Pulmonary artery endothelial cell (primary cell): Measurements from ENCODE around the gene LMO3. TPM values are rescaled to one million over a fixed set of nuclear protein-coding genes. Genes with fewer than 3 reads are reported as not detected.

ENCODE experiments used
- DNase-seq: peaks from one replicate; pipeline ENCODE4 v3.0.0-alpha.2; 2011; ENCODE audit warnings: low read depth, low spot score
- total RNA-seq: library from RNA; depleted of rRNA; stranded (reverse); fragments of >200 nt; gene quantifications from 2 replicates; pipeline ENCODE4 v1.2.3, GENCODE V29; 2014

LMO3 gene
- total RNA-seq, 1 donor from 2014 or later = not detected

DNA sequence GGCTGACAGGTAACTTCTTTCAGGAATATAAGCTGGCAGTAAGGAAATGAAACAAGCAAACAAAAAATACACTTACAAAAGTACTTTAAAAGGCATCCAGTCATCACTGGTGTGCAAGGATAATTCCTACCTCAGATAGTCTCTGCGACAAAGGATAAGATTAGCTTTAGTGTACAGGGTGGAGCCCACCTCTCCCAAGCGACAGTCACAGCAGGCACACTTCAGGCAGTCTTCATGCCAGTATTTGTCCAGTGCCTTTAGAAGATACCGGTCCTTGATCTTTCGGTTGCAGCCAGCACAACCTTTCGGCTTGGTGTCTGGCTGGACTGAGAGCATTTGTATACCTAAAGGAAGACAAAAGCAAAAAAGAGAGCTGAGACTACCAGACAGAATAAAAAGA, 5.4 kb downstream of the LMO3 start:
- no peak for DNase-seq

GRCh38 chr12:16599081-16599480, 6.9 kb downstream of the LMO3 start:
- no peak for DNase-seq

DNA sequence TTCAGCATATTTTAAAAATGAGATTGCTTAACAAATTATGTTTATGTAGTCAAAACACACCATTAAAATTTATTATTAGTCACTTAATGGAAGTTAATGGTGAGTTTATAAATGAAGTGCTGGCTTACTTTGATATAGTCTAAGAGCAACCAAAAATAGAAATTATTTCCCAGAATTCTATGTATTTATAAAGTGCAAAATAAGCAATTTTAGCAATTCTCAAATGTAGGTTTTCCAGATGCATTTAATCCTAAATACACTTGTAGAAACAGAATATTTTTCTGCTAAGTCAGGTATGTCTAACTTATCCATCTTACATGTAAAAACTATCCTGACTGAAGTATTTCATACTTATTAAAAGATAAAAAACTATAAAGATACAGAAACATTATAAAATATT, 11.2 kb downstream of the LMO3 start:
- DNase-seq = no peak

GRCh38 chr12:16593546-16593945, 12.4 kb downstream of the LMO3 start:
- DNase-seq = no peak

DNA sequence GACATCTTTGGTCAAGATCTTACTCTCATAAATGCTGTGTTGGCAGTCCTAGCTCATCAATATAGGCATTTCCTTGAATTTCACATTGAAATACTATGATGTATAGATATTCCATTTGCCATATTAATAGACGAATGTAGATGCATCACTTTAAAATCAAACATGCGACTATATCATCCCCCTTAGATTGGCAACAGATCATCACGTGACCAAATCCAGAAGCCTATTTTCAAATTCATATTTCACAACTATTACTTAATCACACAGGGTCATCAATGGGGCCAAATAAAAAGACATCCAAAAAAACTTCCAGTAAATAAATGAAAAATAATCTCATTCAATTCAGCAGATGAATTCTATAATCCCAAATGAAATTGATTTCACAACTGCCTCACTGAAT, 15.3 kb downstream of the LMO3 start:
- DNase-seq = no peak

GRCh38 chr12:16588812-16589211, 17.1 kb downstream of the LMO3 start:
- no peak for DNase-seq

DNA sequence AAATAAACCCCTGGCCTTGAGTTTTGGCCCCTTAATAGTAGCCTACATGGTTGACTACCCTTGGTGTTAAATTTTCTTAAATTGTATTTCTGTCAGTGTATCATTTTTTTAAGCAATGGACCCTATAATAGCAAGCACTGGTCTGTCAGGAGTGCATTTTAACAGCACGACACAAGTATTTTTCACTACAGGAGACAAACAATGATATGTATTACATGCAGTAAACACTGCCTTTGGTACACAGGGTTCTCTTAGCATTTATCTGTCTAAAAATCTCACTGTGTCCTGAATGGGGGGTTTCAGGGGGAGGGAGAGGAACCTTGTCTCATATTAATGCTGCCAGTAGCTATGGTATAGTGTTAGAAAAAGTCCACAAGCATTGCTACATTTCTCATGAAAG, 18.4 kb downstream of the LMO3 start:
- DNase-seq = no peak

- DNase-seq = no peak
These were observed 18.9 kb downstream of the LMO3 start for GRCh38 chr12:16587110-16587453.

DNA sequence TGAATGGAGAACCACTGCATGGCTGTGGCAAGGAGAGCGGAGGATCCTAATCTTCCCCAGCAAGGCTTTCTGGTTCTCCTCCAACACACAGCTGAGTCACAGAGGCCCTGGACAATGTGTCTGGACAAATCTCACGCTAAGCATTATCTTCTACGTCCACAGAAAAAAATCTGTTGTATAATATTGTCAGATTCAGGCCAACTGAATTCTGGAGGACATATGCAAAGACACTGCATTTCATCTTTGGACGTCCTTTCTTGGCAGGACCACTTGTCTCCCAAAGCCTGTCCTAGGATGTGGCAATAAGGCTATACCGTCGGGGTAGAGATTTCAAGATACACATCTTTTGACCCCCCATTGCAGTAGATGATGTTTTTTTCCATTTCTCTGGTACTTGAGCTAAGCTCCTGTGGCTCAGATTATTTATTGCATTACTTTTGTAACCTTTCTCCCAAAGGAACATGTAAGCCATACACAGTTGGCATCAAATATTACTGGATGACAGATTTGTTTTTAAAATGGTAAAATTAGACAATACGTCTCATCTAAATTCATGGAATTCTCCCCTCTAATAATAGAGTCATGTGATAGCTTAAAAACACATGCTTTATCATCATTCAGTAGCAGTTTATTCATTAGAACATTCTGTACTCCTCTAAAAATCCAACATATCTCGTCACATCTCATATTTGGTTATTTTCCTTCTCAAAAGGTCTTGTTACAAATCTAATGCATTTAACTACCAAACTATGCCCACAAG, 19.4 kb downstream of the LMO3 start:
- DNase-seq = no peak

- no peak for DNase-seq
These were observed 20.2 kb downstream of the LMO3 start for GRCh38 chr12:16585781-16586180.

GRCh38 chr12:16583969-16584745, 21.8 kb downstream of the LMO3 start:
- no peak for DNase-seq

GRCh38 chr12:16581416-16581815, 24.5 kb downstream of the LMO3 start:
- DNase-seq = no peak

GRCh38 chr12:16579041-16579440, 26.9 kb downstream of the LMO3 start:
- no peak for DNase-seq

- DNase-seq = no peak
These were observed 32.4 kb downstream of the LMO3 start for GRCh38 chr12:16573398-16574077.

DNA sequence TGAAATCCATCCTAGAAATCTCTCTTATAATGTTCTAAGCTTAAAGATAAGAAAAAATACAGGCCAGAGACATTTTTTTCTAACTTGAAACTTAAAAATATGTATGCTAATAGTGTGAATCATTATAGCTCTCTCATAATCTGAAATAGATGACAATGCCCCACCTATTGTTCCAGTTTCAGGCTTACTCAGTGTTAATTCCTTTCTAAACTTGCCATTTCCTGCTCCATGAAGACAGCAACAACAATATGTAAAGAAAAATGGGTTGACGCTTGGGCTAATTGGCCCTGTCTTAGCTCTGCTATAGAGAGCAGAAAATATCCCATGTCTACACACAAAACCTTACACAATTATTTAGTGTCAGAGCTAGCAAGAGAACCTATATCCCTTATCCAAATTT, 37.1 kb downstream of the LMO3 start:
- peak; percentile 51 for DNase-seq

DNA sequence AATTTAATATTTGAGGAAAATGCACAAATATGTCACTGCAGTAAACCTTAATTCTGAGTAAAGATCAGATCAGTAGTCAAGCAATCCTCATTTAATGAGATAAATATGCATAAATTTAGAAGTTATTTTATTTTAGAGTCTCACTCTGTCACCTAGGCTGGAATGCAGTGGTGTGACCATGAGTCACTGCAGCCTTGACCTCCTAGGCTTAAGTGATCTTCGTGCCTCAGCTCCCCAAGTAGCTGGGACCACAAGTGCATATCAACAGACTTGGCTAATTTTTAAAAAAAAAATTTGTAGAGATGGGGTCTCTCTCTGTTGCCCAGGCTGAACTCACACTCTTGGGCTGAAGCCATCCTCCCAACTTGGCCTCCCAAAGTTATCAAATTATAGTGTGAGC, 41.3 kb downstream of the LMO3 start:
- DNase-seq = no peak

GRCh38 chr12:16563504-16563903, 42.5 kb downstream of the LMO3 start:
- DNase-seq = no peak

DNA sequence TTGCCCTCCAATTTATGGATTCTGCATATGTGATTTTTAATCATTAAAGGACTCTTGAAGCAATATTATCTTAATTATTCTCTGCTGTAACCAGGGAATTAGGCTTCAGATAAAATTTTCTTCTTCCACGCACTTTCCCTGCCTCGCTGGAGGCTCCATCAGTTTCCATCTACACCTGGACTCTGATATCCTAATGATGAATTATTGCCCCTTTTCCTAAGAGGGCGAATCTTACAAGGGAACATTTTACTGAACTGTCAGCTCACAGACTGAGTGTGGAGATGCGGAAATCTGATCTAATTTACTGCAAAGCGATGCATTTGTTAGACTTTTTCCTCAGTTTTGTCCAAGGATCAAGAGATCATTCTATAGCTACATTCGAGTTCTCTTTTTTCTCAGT, 43.0 kb downstream of the LMO3 start:
- no peak for DNase-seq

DNA sequence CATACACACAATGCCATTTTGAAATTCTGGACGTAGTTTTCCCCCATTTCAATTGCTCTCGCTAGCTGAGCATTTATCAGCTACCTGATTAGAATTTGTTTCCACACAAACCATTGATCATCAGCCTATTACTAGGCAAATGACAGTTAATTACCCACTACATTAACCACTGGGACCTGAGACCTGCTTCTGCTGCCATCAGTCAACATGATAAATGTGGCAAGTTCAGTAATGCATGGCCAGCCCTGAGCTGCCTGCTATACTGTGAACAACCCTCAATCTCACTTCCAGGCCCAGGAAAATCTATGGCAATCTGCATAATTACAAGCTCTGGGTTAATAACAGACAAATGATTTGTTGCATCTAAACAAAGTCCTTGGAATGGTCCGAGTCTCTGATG, 43.5 kb downstream of the LMO3 start:
- no peak for DNase-seq

DNA sequence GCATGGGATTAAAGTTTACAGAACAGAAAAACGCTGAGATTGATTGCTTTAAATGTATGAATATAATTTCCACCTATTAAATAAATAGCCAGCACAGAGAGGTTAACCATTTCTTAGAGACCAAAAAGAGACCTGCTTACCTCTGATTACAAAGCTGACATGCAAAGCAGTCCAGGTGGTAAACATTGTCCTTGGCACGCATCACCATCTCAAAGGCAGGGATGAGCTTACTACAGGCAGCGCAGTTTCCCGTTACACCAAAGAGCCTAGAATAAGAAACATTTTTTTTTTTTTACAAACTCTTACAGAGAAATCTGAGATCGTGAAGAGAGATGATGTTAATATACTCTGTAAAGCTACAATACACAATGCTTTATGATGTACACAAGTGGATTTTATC, 45.7 kb downstream of the LMO3 start:
- no peak for DNase-seq

GRCh38 chr12:16555630-16556029, 50.3 kb downstream of the LMO3 start:
- DNase-seq = no peak

DNA sequence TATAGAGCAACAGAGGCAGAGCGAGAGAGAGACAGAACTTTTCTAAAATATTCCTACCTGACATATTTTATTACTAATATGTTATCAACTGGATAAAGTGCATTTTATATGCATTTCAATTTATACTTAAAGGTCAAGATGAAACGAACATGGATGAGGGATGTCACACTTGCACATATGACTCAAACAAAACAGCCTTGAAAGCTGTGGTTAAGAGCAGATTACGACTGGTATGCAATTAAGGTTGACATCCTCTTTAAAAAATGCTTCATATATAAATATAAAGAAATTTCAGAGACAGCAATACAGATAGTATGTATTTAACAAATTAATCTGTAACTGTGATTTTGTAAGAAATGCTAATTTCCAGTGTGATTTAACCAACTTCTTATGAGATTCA, 52.5 kb downstream of the LMO3 start:
- DNase-seq = no peak

GRCh38 chr12:16552301-16552700, 53.7 kb downstream of the LMO3 start:
- no peak for DNase-seq
